ENCODE results near the gene C14orf119. TPM values are rescaled to one million over a fixed set of nuclear protein-coding genes. Genes with fewer than 3 reads are reported as not detected.

Gene C14orf119
- total RNA-seq, 2 donors from 2014 or later = 41.2 to 55.2 TPM

DNA sequence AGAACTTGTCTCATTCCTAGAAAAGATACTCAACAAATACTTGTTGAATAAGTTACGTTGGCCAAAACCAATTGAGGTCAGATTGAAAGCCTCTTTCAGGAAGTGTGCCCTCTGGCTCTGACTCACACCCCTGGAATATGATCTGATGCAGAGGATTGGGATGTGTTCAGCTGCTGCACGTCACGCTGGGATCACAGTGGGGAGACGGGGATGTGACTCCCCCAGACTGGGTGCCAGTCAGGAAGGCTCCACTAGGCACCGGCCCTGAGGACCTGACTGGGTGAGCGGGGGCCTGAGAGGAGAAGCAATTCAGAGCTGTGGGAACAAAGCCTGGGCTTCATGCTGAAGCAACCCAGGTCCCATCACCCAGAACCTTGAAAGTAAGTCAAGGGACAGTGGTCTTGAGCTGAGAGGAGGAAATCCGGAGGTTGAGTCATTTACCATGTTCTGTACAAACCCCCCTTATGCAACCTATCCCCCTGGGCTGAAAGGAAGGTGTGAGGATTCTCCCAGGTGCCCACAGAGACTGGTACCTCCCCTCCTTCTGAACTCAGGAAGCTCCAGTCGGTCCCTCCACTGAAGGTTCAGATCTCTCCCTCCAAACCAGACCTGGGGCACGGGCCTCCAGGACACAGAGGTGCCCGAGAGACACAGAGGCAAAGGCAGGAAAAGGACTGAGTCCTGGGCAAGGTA is 19.9 kb downstream of the C14orf119 start:
- DNase-seq (ENCODE audit: low spot score) (peak; percentile 49), ATAC-seq (no peak)
- Mint-ChIP-seq H3K36me3 (no peaks in the 10 kb centered on the region), H3K27ac (no peak overlapping the region), H3K4me3 (no peak overlapping the region), H3K27me3 (peaks cover 7 to 8% of the 10 kb centered on the region in 2 donors), H3K9me3 (no peaks in the 10 kb centered on the region), H3K4me1 (ENCODE audit: low read depth in 2 of 2) (peaks cover 0 to under 1% of the 10 kb centered on the region in 2 donors)

DNA sequence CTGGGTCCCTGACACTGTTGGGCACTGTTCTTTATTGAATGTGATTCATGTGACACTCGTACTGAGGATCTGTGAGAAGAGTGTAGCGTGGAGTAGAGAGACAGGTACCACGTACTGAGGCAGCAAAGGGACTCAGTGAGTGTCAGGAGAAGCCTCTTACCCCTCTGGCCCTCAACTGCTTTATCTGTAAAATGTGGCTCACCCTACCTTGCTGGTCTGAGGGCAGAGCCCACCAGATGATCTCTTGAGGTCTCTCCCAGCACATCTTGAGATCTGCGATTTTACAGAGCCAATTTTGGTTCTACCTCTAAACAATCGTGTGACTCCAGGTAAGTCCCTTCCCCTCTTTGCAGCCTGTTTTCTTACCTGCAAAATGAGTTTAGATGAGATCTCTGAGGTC is 20.6 kb downstream of the C14orf119 start:
- DNase-seq (ENCODE audit: low spot score) (no peak), ATAC-seq (no peak)
- peaks cover 7 to 8% of the 10 kb centered on the region in 2 donors for H3K27me3 Mint-ChIP-seq
- no peaks in the 10 kb centered on the region for H3K36me3 Mint-ChIP-seq
- no peaks in the 10 kb centered on the region for H3K9me3 Mint-ChIP-seq
- no peak overlapping the region for H3K27ac Mint-ChIP-seq
- peaks cover 4 to 8% of the 10 kb centered on the region in 2 donors for H3K4me1 Mint-ChIP-seq (ENCODE audit: low read depth in 2 of 2)
- H3K4me3 Mint-ChIP-seq = no peak overlapping the region

DNA sequence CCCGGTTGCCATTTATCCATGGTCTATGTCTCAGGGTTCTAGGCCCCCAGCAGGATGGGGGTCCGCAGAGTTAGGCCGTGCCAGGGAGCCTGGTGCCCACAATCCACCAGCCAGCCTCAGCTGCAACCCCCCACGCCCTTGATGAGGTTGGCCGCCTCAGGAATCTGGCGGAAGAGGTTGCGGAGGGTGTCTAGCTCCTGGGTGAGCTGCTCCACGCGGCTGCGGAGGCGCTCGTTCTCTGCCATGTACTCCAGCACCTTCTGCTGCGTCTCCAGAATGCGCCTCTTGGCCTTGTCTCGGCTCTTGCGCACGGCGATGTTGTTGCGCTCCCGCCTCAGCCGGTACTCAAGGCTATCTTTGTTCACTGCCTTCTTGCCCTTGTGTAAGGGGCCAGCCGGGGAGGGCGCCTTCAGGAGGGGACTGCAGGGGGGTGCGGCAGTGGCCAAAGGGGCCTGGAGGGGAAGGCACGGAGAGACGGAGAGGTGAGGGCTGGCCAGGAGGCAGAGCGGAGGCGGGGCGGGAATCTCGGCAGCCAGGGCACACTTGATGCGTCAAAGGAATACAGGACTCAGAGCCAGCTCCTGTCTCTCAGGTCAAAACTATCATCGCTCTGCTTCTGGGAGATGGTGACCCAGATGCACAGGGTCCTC is 22.2 kb downstream of the C14orf119 start:
- Mint-ChIP-seq H3K27ac (no peak overlapping the region), H3K36me3 (no peaks in the 10 kb centered on the region), H3K4me1 (ENCODE audit: low read depth in 2 of 2) (peaks cover 12 to 15% of the 10 kb centered on the region in 2 donors), H3K9me3 (no peaks in the 10 kb centered on the region), H3K4me3 (no peak overlapping the region), H3K27me3 (peaks cover 7 to 8% of the 10 kb centered on the region in 2 donors)
- ATAC-seq (no peak), DNase-seq (ENCODE audit: low spot score) (peak; percentile 56)

DNA sequence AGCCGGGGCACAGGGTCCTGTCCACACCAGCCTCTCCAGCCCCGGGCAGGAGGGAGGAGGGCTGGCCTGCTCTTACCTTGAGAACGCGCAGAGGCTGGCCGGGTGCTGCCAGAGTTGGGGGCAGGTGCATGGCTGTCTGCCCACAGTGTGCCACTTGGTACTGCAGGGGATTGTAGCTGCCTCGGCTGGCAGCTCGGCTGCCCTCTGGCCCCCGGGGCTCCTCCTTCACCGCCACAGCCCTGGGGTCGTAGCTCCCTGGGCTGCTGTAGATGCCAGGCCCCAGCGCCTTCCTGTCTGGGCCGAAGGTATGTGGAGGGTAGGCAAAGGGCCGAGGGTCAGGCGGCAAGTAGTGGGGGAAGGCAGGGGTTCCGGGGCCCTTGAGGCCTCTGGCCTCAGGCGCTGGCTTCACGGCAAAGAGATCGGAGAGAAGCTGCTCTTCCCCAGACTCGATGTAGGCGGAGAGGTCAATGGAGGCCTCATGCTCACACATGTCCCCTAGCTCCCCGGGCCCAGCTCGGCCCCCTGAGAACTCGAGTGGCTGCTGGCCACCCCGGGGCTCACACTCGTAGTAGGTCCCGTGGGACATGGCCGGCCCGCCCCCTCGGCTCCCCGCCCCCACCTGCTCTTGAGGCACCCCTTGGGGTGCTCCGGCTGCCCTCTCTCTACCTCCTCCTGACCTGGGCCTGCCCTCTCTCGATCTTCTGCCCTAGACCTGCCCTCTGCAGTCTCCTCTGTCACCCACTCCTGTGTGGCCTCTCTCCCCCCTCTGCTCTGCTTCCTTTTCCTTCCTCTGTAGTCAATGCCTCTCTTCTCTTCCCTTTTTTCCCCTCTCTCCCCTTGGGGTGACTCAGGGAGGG is 23.4 kb downstream of the C14orf119 start, which contains the start of gene CEBPE:
Gene CEBPE (minus strand): TSS at position 750 of the 857 bp plus-strand sequence. CDS start 164 bp downstream, at position 586.
- Mint-ChIP-seq H3K4me3 (no peak within 1 kb of the TSS), H3K4me1 (ENCODE audit: low read depth in 2 of 2) (peaks cover 12 to 15% of the 10 kb centered on the region in 2 donors), H3K27me3 (peaks cover 8 to 10% of the 10 kb centered on the region in 2 donors), H3K9me3 (no peaks in the 10 kb centered on the region), H3K27ac (no peak within 1 kb of the TSS), H3K36me3 (no peaks in the 10 kb centered on the region)
- ATAC-seq (no peak), DNase-seq (ENCODE audit: low spot score) (peak; percentile 31)

DNA sequence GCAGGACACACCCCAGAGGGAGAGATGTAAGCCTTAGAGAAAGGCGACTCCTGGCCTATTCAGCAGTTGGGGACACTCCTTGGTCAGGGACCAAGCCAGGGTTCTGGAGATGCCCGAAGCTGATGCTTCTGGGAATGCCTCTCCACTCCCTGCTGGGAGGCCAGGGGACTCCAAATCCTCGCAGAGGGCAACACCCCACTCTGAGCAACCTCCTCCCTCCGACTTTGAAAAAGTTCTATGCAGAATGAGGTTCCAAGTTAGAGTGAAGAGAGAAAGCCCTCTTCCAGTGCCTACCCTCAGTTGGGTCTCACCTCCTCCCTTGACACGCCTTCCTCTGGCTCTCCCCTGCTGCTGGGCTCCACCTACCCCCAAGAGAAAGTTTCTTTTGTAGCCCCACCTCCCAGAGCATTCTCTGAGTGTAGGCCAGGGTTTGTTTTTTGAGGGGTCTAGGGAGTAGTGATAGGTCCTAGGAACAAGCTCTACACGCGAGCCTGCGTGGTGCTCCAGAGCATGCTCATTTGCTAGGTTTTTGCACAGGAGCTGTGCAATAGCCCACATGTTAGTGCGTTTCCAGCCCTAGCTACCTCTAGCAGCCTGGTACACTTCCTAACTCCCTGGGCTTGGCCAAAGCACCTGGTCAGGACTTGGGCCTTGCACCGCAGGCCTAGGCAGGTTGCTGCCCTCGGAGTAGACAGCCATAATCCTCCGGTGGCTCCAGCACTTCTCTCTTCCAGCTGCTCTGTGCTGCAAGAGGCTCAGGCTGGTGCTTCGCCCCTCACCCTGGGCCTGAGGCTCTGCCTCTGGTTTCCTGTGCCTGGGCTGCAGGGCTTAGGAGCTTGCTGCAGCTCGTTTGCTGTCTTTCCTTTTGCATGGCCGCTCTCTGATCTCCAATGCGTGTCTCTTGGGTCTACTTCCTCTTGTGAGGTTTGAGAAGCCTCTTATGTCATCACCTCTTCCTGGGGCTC is 24.3 kb downstream of the C14orf119 start:
- no peaks in the 10 kb centered on the region for H3K36me3 Mint-ChIP-seq
- H3K27ac Mint-ChIP-seq = no peak overlapping the region
- no peak overlapping the region for H3K4me3 Mint-ChIP-seq
- DNase-seq (ENCODE audit: low spot score) = peak; percentile 35
- no peak for ATAC-seq
- no peaks in the 10 kb centered on the region for H3K9me3 Mint-ChIP-seq
- H3K4me1 Mint-ChIP-seq (ENCODE audit: low read depth in 2 of 2) = peaks cover 12 to 15% of the 10 kb centered on the region in 2 donors
- H3K27me3 Mint-ChIP-seq = peaks cover under 1 to 7% of the 10 kb centered on the region in 2 donors

DNA sequence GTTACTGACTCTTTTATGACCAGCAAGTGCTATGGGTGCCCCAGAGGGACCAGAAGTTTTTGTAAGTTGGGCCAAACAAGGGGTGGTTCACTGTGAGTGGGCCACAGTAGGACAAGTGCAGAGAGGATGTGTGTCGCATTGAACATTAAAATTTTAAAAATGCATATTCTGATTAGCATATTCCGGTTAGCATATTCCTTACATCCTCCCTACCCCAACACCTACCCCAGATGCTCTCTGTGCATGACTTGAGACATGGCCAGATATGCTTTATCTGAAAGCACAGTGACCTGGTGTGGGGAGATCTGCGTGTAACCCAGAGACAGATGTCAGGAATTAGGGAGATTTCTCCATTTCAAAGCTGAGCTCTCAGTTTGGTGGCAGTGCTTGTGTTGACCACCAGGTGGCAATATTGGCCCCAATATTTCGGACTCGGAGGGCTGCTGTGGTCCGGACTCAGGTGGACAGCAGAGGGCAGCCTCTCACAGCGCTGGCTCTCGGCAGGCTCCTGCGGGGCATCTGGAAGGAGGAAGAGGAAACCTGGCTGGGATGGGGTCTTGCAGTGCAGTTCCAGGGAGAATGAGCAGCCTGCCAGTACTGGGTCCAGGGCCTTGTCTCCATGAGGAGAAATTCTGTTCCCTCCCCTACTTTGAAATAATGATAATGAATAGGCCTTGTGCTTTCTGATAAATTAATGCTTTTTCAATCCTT is 25.4 kb downstream of the C14orf119 start:
- Mint-ChIP-seq H3K27ac (peak overlapping the region; percentile 22 to 67), H3K27me3 (peaks cover 0 to 3% of the 10 kb centered on the region in 2 donors), H3K36me3 (no peaks in the 10 kb centered on the region), H3K9me3 (no peaks in the 10 kb centered on the region), H3K4me1 (ENCODE audit: low read depth in 2 of 2) (peaks cover 12 to 15% of the 10 kb centered on the region in 2 donors), H3K4me3 (peak overlapping the region; percentile 60)
- peak; percentile 87 for DNase-seq (ENCODE audit: low spot score)
- peak; percentile 86 to 93 for ATAC-seq

DNA sequence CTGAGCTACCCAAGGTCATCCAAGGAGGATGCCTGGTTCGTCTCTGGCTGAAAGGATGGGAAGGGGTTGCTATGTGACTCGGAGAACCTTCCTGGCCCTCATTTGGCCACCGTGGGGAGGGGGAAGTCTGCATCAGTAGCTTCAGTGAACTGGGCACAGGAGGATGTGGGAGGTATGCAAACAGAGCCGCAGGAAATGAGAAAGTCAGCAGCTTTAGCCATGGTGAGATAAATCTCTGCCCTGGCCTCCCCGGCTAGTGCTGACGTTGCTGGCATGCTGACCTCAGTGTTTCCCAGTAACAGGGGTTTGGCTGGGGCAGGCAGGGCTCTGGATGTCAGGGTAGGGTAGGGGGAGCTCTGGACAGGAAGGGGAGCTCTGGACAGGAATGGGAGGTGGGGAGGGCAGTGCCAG is 26.1 kb downstream of the C14orf119 start:
- peaks cover 12 to 15% of the 10 kb centered on the region in 2 donors for H3K4me1 Mint-ChIP-seq (ENCODE audit: low read depth in 2 of 2)
- no peaks in the 10 kb centered on the region for H3K9me3 Mint-ChIP-seq
- peak; percentile 53 for DNase-seq (ENCODE audit: low spot score)
- peak in 1 of 2 donors; percentile 61 for ATAC-seq
- peak overlapping the region; percentile 60 for H3K4me3 Mint-ChIP-seq
- H3K27ac Mint-ChIP-seq = peak overlapping the region; percentile 22 to 67
- peaks cover 0 to 3% of the 10 kb centered on the region in 2 donors for H3K27me3 Mint-ChIP-seq
- no peaks in the 10 kb centered on the region for H3K36me3 Mint-ChIP-seq

DNA sequence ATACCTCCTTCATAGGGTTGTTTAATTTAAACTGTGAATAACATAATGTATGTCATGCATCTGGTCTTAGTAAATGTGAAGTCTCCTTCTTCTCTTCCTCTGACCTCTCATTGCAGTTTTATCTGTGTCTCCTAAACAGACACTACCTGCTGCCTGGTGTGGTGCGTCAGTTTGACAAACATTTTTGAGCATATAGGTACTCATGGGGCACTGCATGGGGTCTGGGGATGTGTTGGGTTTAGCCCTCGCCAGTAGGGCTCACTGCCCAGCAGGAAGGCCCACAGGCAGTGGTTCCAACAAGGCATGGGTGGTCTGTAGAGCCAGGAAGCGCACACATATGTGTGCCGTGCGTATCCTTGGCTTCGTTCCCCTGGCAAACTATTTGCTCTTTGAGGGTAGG is 26.8 kb downstream of the C14orf119 start:
- DNase-seq (ENCODE audit: low spot score) (no peak), ATAC-seq (no peak)
- Mint-ChIP-seq H3K27ac (no peak overlapping the region), H3K9me3 (no peaks in the 10 kb centered on the region), H3K36me3 (no peaks in the 10 kb centered on the region), H3K4me1 (ENCODE audit: low read depth in 2 of 2) (peaks cover 12 to 15% of the 10 kb centered on the region in 2 donors), H3K27me3 (peaks cover 0 to 3% of the 10 kb centered on the region in 2 donors), H3K4me3 (no peak overlapping the region)

DNA sequence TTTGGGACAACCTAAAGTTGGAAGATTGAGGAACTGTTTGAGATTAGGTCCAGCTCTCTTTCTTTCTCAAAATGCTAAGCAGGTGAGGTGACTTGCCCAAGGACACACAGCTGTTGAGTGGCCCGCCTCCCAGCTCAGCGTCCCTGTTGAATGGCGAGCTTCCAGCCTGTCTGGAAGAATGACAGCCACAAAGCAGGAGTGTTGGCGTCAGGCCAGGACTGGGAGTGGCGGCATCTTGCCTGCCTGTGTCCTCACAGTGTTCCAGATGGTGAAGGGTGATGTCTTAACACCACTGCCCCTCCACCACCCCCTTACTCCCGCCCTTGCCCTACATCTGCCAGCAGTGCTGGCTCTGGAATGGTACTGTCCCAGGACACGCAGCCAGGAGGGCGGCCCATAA is 28.1 kb downstream of the C14orf119 start:
- H3K27me3 Mint-ChIP-seq = peaks cover 0 to 3% of the 10 kb centered on the region in 2 donors
- ATAC-seq (no peak), DNase-seq (ENCODE audit: low spot score) (peak; percentile 35)
- H3K4me3 Mint-ChIP-seq = no peak overlapping the region
- H3K9me3 Mint-ChIP-seq = no peaks in the 10 kb centered on the region
- no peak overlapping the region for H3K27ac Mint-ChIP-seq
- no peaks in the 10 kb centered on the region for H3K36me3 Mint-ChIP-seq
- H3K4me1 Mint-ChIP-seq (ENCODE audit: low read depth in 2 of 2) = peaks cover 12 to 15% of the 10 kb centered on the region in 2 donors

DNA sequence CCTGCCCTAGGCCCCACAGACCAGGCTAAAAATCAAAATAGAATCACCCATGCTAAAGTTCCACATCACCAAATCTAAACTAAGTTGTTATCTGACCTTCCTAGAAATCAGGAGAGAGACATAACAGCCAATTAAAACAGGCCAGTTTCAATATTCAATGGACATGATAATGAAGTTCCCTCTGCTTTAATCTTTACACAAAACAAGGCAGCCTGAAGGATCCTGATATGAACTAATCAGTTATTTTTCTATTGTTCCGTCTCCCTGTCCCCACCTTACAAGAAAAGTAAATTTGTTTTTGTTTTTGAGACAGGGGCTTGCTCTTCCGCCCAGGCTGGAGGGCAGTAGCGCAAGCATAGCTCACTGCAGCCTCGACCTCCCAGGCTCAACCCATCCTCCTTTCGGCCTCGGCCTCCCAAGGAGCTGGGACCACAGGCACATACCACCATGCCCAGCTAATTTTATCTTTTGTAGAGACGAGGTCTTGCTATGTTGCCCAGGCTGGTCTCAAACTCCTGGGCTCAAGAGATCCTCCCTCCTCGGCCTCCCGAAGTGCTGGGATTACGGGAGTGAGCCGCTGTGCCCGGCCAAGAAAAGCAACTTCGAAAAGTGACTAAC is 29.1 kb downstream of the C14orf119 start:
- no peaks in the 10 kb centered on the region for H3K36me3 Mint-ChIP-seq
- H3K4me1 Mint-ChIP-seq (ENCODE audit: low read depth in 2 of 2) = peaks cover 12 to 15% of the 10 kb centered on the region in 2 donors
- ATAC-seq = no peak
- H3K27ac Mint-ChIP-seq = no peak overlapping the region
- H3K9me3 Mint-ChIP-seq = no peaks in the 10 kb centered on the region
- no peak for DNase-seq (ENCODE audit: low spot score)
- peaks cover 7 to 8% of the 10 kb centered on the region in 2 donors for H3K27me3 Mint-ChIP-seq
- H3K4me3 Mint-ChIP-seq = no peak overlapping the region

DNA sequence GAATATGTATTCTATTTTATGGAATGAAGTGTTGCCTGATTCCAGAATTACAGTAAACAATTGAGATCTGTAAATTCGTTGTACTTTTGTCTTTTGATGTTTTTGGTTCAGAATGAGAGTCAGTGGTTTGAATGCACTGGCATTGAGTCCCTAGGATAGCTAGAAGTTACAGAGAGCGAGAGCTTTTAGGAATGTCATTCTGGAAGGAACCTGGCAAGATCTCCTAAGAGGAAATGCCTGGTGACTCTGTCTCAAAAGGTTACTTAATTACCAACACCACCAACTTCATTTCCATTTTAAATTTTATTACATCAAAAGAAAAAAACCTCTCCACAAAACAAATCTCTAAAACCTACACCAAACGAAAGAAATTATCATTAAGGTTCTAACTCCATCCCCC is 29.7 kb downstream of the C14orf119 start:
- ATAC-seq (no peak), DNase-seq (ENCODE audit: low spot score) (no peak)
- no peaks in the 10 kb centered on the region for H3K36me3 Mint-ChIP-seq
- no peaks in the 10 kb centered on the region for H3K9me3 Mint-ChIP-seq
- peaks cover 12 to 15% of the 10 kb centered on the region in 2 donors for H3K4me1 Mint-ChIP-seq (ENCODE audit: low read depth in 2 of 2)
- H3K4me3 Mint-ChIP-seq = no peak overlapping the region
- H3K27me3 Mint-ChIP-seq = peaks cover 7 to 8% of the 10 kb centered on the region in 2 donors
- no peak overlapping the region for H3K27ac Mint-ChIP-seq

DNA sequence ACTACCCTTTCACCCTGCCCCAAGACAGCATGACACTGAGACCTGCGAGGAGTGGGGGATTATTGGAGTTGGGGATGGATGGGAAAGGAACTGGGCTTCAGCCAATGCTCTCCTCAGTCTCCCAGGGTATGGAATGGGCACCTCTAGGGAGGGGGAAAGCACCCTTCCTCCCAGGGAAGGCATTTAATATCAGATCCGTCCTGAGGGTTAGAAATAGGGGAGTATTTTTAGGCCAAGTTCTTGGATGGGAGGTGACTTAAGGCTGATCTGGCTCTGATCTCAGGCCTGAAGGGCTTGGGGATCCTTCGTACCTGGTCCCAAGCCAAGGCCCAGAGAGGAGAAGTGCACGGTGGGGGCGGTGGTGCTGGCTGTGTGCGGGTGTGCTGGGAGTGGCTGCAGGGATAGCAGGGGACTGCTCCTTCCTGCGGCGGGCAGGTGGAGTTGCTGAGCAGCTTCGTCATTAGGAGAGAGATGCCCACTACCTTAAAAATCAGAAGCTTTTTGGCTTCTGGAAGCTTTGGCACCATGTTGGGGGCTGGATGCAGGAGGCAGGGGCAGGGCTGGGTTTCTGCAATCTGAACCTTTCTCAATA is 30.7 kb downstream of the C14orf119 start:
- Mint-ChIP-seq H3K27me3 (peaks cover 13% of the 10 kb centered on the region in 2 donors), H3K36me3 (no peaks in the 10 kb centered on the region), H3K4me3 (no peak overlapping the region), H3K9me3 (no peaks in the 10 kb centered on the region), H3K27ac (no peak overlapping the region), H3K4me1 (ENCODE audit: low read depth in 2 of 2) (peaks cover 6 to 7% of the 10 kb centered on the region in 2 donors)
- DNase-seq (ENCODE audit: low spot score) = no peak
- ATAC-seq = no peak

All from natural killer cell treated with Interleukin-12 subunit alpha and Interleukin-12 subunit beta and Interleukin-15 and Interleukin-18, amount 100 ng/mL, for 72 hours (primary cell).